ENCODE data around the gene SLC27A5.
"Not testable (repeated sequence)": the region's sequence is repeated elsewhere in the genome, so short reads cannot be mapped to it uniquely, and the experiment has no call there.

SLC27A5 gene

GRCh38 chr19:58468216-58468839, 43.5 kb downstream of the SLC27A5 start:
- DNase-seq (ENCODE audit: low read depth) = no peak

GRCh38 chr19:58466760-58467589, 44.8 kb downstream of the SLC27A5 start, which contains the start of gene ZNF324:
Gene ZNF324, plus strand, starts transcription at chr19:58467080. Its CDS starts 2,106 bp downstream, at chr19:58469186.
- peak; percentile 85 for DNase-seq (ENCODE audit: low read depth)

GRCh38 chr19:58466089-58466759, 45.6 kb downstream of the SLC27A5 start:
- DNase-seq (ENCODE audit: low read depth) = no peak

- no peak for DNase-seq (ENCODE audit: low read depth)
Measured at GRCh38 chr19:58460039-58460438, 51.8 kb downstream of the SLC27A5 start.

GRCh38 chr19:58456111-58456510, 55.7 kb downstream of the SLC27A5 start:
- DNase-seq (ENCODE audit: low read depth) = no peak

GRCh38 chr19:58455306-58455705, 56.5 kb downstream of the SLC27A5 start:
- no peak for DNase-seq (ENCODE audit: low read depth)

- DNase-seq (ENCODE audit: low read depth) = no peak
Measured at GRCh38 chr19:58453743-58454142, 58.0 kb downstream of the SLC27A5 start.

DNA sequence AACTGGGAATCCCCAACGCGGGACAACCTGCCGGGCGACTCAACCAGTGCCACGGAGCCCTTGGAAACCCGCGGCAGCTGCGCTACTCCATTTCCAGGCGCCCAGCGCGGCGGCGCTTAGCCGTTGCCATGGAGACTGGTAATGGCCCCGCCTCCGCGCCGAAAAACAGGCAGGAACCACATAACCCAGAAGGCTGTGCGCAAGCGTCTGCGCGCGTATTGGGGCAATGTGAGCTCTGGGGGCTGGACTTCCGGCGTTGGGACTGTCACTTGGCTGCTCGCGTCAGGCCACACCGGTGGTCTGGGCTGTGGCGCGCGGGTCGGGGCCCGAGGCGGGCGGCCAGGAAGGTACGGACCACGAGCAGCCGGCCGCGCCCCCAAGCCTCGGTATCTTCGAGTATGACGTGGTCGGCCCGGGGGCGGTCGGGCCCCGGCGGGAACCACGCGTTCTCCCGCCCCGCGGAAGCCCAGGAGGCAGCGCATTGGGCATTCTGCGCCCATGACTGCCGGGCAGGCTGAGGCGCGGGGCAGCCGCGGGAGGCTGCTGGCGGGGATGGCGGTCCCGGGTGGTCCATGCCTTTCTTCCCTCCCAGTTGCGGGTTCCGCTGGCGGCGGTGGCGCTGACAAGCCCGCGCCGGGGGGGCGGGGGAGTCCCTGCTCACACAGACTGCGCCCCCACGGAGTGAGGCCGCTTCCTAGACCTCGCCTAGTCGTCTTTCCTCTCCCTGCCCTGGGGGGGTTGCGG, 60.3 kb downstream of the SLC27A5 start, which contains the start of gene ZNF324B:
TSS of gene ZNF324B (plus strand) at position 265 of the 744 bp plus-strand sequence. CDS start 2,080 bp downstream, outside the sequence.
- peak; percentile 88 for DNase-seq (ENCODE audit: low read depth)

- DNase-seq (ENCODE audit: low read depth) = no peak
Measured at GRCh38 chr19:58450856-58451357, 60.9 kb downstream of the SLC27A5 start.

DNA sequence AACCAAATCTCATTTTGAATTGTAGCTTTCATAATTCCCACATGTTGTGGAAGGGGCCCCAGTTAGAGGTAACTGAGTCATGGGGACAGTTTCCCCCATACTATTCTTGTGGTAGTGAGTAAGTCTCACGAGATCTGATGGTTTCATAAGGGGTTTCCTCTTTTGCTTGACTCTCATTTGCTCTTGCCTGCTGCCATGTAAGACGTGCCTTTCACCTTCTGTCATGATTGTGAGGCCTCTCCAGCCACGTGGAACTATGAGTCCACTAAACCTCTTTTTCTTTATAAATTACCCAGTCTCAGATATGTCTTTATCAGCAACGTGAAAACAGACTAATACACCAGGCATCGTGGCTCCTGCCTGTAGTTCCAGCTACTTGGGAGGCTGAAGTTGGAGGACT, 61.8 kb downstream of the SLC27A5 start:
- DNase-seq (ENCODE audit: low read depth) = not testable (repeated sequence)

GRCh38 chr19:58448860-58449259, 62.9 kb downstream of the SLC27A5 start:
- DNase-seq (ENCODE audit: low read depth) = not testable (repeated sequence)
